ENCODE data around the gene PPT2.
A peak's percentile ranks its signal among the peaks of the same experiment; 100 is the strongest.
"Not testable (repeated sequence)": the region's sequence is repeated elsewhere in the genome, so short reads cannot be mapped to it uniquely, and the experiment has no call there.

Gene PPT2

GRCh38 chr6:32127717-32128592, 26.0 kb upstream of the PPT2 start, which contains the start of gene ATF6B:
ATF6B (minus strand) TSS chr6:32128246; CDS start chr6:32128207, 39 bp downstream.
- peak; percentile 100 for DNase-seq

GRCh38 chr6:32128751-32129296, 25.1 kb upstream of the PPT2 start:
- DNase-seq: no peak

- DNase-seq: no peak
Observed at GRCh38 chr6:32129297-32130088, 24.4 kb upstream of the PPT2 start.

GRCh38 chr6:32131439-32131948, 22.4 kb upstream of the PPT2 start:
- DNase-seq: peak; percentile 94

GRCh38 chr6:32132110-32132509, 21.8 kb upstream of the PPT2 start:
- no peak for DNase-seq

- no peak for DNase-seq
Observed at GRCh38 chr6:32133786-32134185, 20.2 kb upstream of the PPT2 start.

GRCh38 chr6:32137454-32137853, 16.5 kb upstream of the PPT2 start:
- no peak for DNase-seq

- no peak for DNase-seq
Observed at GRCh38 chr6:32139590-32139989, 14.4 kb upstream of the PPT2 start.

- peak; percentile 58 for DNase-seq
Observed at GRCh38 chr6:32140420-32141046, 13.4 kb upstream of the PPT2 start.

- DNase-seq: not testable (repeated sequence)
Observed at GRCh38 chr6:32144238-32144637, 9.7 kb upstream of the PPT2 start.

GRCh38 chr6:32146287-32146686, 7.7 kb upstream of the PPT2 start:
- no peak for DNase-seq

GRCh38 chr6:32146687-32147086, 7.3 kb upstream of the PPT2 start:
- no peak for DNase-seq

GRCh38 chr6:32147401-32148132, 6.4 kb upstream of the PPT2 start:
- peak; percentile 60 for DNase-seq

GRCh38 chr6:32148289-32149091, 5.5 kb upstream of the PPT2 start:
- peak; percentile 93 for DNase-seq

- DNase-seq: no peak
Observed at GRCh38 chr6:32149092-32149755, 4.7 kb upstream of the PPT2 start.

- no peak for DNase-seq
Observed at GRCh38 chr6:32149932-32150870, 3.7 kb upstream of the PPT2 start.

- no peak for DNase-seq
Observed at GRCh38 chr6:32151181-32151862, 2.6 kb upstream of the PPT2 start.

- no peak for DNase-seq
Observed at GRCh38 chr6:32151863-32152768, 1.8 kb upstream of the PPT2 start, which contains the start of gene PRRT1. PRRT1 (minus strand) TSS chr6:32151939; CDS start chr6:32151827, 112 bp downstream.
